NCI-H2171 treated with DMSO at 0.1 percent for 48 hours (cell line): ENCODE measurements around the gene ALS2CL.

Source experiments
- DNase-seq: peaks from one replicate; lab custom pipeline; 2025; lab: John Stamatoyannopoulos, UW

ALS2CL gene

GRCh38 chr3:46629551-46630517 is 63.6 kb downstream of the ALS2CL start:
- peak; percentile 50 for DNase-seq

GRCh38 chr3:46628901-46629369 is 64.5 kb downstream of the ALS2CL start:
- DNase-seq, result no peak

GRCh38 chr3:46627078-46627477 is 66.4 kb downstream of the ALS2CL start:
- DNase-seq, result no peak

GRCh38 chr3:46626039-46626438 is 67.4 kb downstream of the ALS2CL start:
- DNase-seq, result no peak

GRCh38 chr3:46624975-46625490 is 68.4 kb downstream of the ALS2CL start:
- DNase-seq, result no peak

- no peak for DNase-seq
Observed at GRCh38 chr3:46624533-46624932, 68.9 kb downstream of the ALS2CL start.

- DNase-seq, result no peak
Observed at GRCh38 chr3:46619845-46620778, 73.4 kb downstream of the ALS2CL start.
